Measurements from ENCODE around the gene UFD1. TPM values are rescaled to one million over a fixed set of nuclear protein-coding genes. Genes with fewer than 3 reads are reported as not detected.

Gene UFD1
- total RNA-seq, 1 experiment from 2014 or later = 74.4 TPM

DNA sequence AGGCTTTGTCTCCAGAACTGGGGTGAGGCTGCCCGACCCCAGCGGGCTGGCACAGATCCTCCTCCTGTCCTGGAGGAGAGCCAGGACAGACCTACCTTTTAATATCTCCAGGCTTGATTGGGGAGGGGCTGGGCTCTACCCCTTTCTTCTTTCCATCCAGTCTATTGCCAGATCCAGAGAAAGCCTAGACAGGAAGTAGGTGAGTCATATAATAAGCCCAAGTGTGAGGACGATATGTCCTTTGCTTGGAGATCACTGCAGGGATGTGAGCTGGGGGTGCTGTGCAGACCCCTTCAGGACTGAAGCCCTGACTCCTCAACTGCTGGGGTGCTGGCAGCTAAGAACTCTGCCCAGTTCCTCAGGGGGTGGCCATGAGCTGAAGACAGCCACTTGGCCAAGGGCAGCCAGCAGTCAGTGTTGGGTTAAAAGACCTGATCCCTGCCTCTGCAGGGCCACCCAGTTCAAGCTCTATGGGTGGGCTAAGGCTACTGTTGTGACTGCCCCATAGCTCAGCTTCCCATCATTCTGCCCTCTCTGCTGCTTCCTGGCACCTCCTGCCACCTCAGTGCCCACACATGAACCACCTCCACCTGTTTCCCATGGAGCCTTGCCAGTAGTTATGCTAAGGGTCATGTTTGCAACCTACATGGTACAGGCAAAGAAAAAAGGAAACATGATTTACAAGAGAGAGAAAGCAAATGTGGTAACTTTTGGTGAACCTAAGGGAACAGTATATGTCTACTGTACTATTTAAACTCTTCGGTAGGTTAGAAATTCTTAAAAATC is 23.2 kb downstream of the UFD1 start:
- Histone ChIP-seq H3K27ac (ENCODE audit: insufficient read length, low read depth, low read length) (no peak overlapping the region), H3K79me2 (ENCODE audit: insufficient read depth, low read length) (no peaks in the 10 kb centered on the region), H3K14ac (ENCODE audit: insufficient read depth, low read length) (no peak overlapping the region), H3K23me2 (ENCODE audit: insufficient read length, low read depth, low read length, poor library complexity, severe bottlenecking) (no peaks in the 10 kb centered on the region), H3K4me1 (ENCODE audit: insufficient read depth, low read length) (no peaks in the 10 kb centered on the region), H4K8ac (replicated peaks; ENCODE audit: insufficient read length, low read depth, low read length) (no peak overlapping the region), H2BK20ac (ENCODE audit: low read depth, low read length, poor library complexity, severe bottlenecking) (no peak overlapping the region), H3K9me3 (ENCODE audit: control insufficient read depth, low read depth, low read length) (no peaks in the 10 kb centered on the region), H2BK5ac (ENCODE audit: insufficient read length, low read length) (no peak overlapping the region), H3K18ac (ENCODE audit: insufficient read length, low read depth, low read length) (no peak overlapping the region), H4K20me1 (ENCODE audit: control insufficient read depth, insufficient read depth, insufficient read length) (no peaks in the 10 kb centered on the region), H3K9ac (ENCODE audit: extremely low read depth, insufficient read length, low read length) (no peak overlapping the region), H3K27me3 (ENCODE audit: insufficient read depth, low read length) (no peaks in the 10 kb centered on the region), H2AK5ac (ENCODE audit: insufficient read length, low read length) (no peak overlapping the region), H3K79me1 (ENCODE audit: insufficient read depth, low read depth, low read length, poor library complexity, severe bottlenecking) (no peaks in the 10 kb centered on the region), H3K4me2 (ENCODE audit: insufficient read depth, insufficient read length, low read length) (no peak overlapping the region), H2BK12ac (ENCODE audit: insufficient read length, low read depth, low read length) (no peak overlapping the region), H2BK120ac (ENCODE audit: low read depth, low read length, poor library complexity, severe bottlenecking) (no peak overlapping the region), H3K23ac (ENCODE audit: insufficient read length, low read depth, low read length) (no peak overlapping the region), H4K5ac (ENCODE audit: insufficient read length, low read depth, low read length) (no peak overlapping the region), H3T11ph (ENCODE audit: low read length) (no peak overlapping the region), H4K91ac (ENCODE audit: insufficient read length, low read depth, low read length) (no peak overlapping the region), H2BK15ac (ENCODE audit: low read depth, low read length) (no peak overlapping the region), H2AFZ (ENCODE audit: low read length) (no peak overlapping the region), H3K4ac (ENCODE audit: low read depth, low read length) (no peak overlapping the region), H3K56ac (ENCODE audit: insufficient read length, low read depth, low read length) (no peak overlapping the region)
- no peak for DNase-seq
- TF ChIP-seq, protein P1, sequence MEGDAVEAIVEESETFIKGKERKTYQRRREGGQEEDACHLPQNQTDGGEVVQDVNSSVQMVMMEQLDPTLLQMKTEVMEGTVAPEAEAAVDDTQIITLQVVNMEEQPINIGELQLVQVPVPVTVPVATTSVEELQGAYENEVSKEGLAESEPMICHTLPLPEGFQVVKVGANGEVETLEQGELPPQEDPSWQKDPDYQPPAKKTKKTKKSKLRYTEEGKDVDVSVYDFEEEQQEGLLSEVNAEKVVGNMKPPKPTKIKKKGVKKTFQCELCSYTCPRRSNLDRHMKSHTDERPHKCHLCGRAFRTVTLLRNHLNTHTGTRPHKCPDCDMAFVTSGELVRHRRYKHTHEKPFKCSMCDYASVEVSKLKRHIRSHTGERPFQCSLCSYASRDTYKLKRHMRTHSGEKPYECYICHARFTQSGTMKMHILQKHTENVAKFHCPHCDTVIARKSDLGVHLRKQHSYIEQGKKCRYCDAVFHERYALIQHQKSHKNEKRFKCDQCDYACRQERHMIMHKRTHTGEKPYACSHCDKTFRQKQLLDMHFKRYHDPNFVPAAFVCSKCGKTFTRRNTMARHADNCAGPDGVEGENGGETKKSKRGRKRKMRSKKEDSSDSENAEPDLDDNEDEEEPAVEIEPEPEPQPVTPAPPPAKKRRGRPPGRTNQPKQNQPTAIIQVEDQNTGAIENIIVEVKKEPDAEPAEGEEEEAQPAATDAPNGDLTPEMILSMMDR (conservative IDR thresholded peaks at IDR 0.05) = no peak
- Mint-ChIP-seq H3K9me3 (no peaks in the 10 kb centered on the region), H3K27me3 (ENCODE audit: low read depth) (no peaks in the 10 kb centered on the region), H3K36me3 (ENCODE audit: insufficient read depth in 1 of 3, low read depth in 3 of 3) (peaks cover 35 to 84% (median 55%) of the 10 kb centered on the region in 3 experiments), H3K27ac (peak overlapping the region in 1 of 3 experiments; percentile 41; a peak in 1 of 7 replicates), H3K4me1 (peaks cover 2 to 12% of the 10 kb centered on the region in 2 experiments; a peak in 2 of 4 replicates), H3K4me3 (no peak overlapping the region)
- WGBS (ENCODE audit: extremely low coverage, insufficient read length, low lambda C conversion rate) = no CpG with 5 or more reads among the region's 4 CpGs

Measured in H9 (cell line).